DND-41 (cell line): Measurements from ENCODE around the gene NTMT1.

Experiments used
- ATAC-seq: fragments of 200-7000 bp; cut with Tn5 transposase; 3 replicates; pipeline ENCODE4 v1.9.1; 2021; ENCODE audit warnings: low read depth; ENCODE audit not compliant: insufficient read depth
- DNase-seq: peaks from one replicate; pipeline ENCODE4 v3.0.0-alpha.2; 2020
- H2AFZ ChIP-seq: 2 replicates; pipeline ENCODE4 v1.6.0; 2012; ENCODE audit warnings: low read depth, low read length
- H3K27ac ChIP-seq: 2 replicates; pipeline ENCODE4 v1.5.1; 2012; ENCODE audit warnings: low read length, inconsistent platforms
- H3K27me3 ChIP-seq: fragments of 200-600 bp; sonication (generic); 2 replicates; pipeline ENCODE4 v1.6.0; 2012; ENCODE audit warnings: low read length, mild to moderate bottlenecking, inconsistent platforms; ENCODE audit not compliant: insufficient read depth, poor library complexity
- H3K36me3 ChIP-seq: 2 replicates; pipeline ENCODE4 v1.5.1; 2012; ENCODE audit warnings: low read length, inconsistent platforms; ENCODE audit not compliant: insufficient read depth
- H3K4me1 ChIP-seq: 2 replicates; pipeline ENCODE4 v1.5.1; 2012; ENCODE audit warnings: mild to moderate bottlenecking, low read length; ENCODE audit not compliant: insufficient read depth
- H3K4me2 ChIP-seq: 2 replicates; pipeline ENCODE4 v1.6.0; 2012; ENCODE audit warnings: mild to moderate bottlenecking, moderate library complexity, low read length, inconsistent platforms; ENCODE audit not compliant: insufficient read depth
- H3K4me3 ChIP-seq, 2 experiments: fragments of 200-600 bp in 1 of 2; shearing (Covaris generic) in 1 of 2; 2 replicates each; pipeline ENCODE4 v1.5.1; 2012 to 2016; ENCODE audit warnings: inconsistent platforms in 2 of 2, low read length in 2 of 2, mild to moderate bottlenecking in 2 of 2, low read depth in 1 of 2, moderate library complexity in 1 of 2
- H3K79me2 ChIP-seq: 2 replicates; pipeline ENCODE4 v1.6.0; 2012; ENCODE audit warnings: low read length, inconsistent platforms; ENCODE audit not compliant: insufficient read depth
- H3K9ac ChIP-seq: 2 replicates; pipeline ENCODE4 v1.6.0; 2012; ENCODE audit warnings: low read depth, mild to moderate bottlenecking, inconsistent platforms, low read length, moderate library complexity
- H3K9me3 ChIP-seq: 2 replicates; pipeline ENCODE4 v1.5.1; 2012; ENCODE audit warnings: low read length, moderate library complexity, mild to moderate bottlenecking, inconsistent platforms; ENCODE audit not compliant: insufficient read depth, severe bottlenecking
- H4K20me1 ChIP-seq: 2 replicates; pipeline ENCODE4 v1.6.0; 2012; ENCODE audit warnings: low read length; ENCODE audit not compliant: insufficient read depth
- CTCF ChIP-seq: IDR thresholded peaks from 2 replicates; pipeline ENCODE4 v1.5.1; 2012; ENCODE audit warnings: borderline replicate concordance, low read length, moderate library complexity, mild to moderate bottlenecking; ENCODE audit not compliant: poor library complexity, severe bottlenecking; ENCODE audit errors: extremely low read depth
- EZH2 ChIP-seq: IDR thresholded peaks from 3 replicates; pipeline ENCODE4 v1.6.1; 2012; ENCODE audit warnings: borderline replicate concordance, low read depth, mild to moderate bottlenecking, moderate library complexity, low read length, inconsistent platforms; ENCODE audit not compliant: severe bottlenecking

The NTMT1 gene

GRCh38 chr9:129606161-129607026, 19.6 kb upstream of the NTMT1 start:
- H3K4me2 ChIP-seq = no peak overlapping the region
- DNase-seq (no peak), ATAC-seq (no peak)
- no peaks in the 10 kb centered on the region for H3K36me3 ChIP-seq
- H4K20me1 ChIP-seq = no peaks in the 10 kb centered on the region
- no peaks in the 10 kb centered on the region for H3K79me2 ChIP-seq
- no peaks in the 10 kb centered on the region for H3K27me3 ChIP-seq
- H3K4me1 ChIP-seq = peaks cover 19% of the 10 kb centered on the region
- no peaks in the 10 kb centered on the region for H3K9me3 ChIP-seq
- TF ChIP-seq CTCF = no peak
- no peak for TF ChIP-seq EZH2
- no peak overlapping the region for H2AFZ ChIP-seq
- H3K27ac ChIP-seq = no peak overlapping the region
- H3K4me3 ChIP-seq = no peak overlapping the region
- no peak overlapping the region for H3K9ac ChIP-seq

GRCh38 chr9:129607027-129607387, 19.0 kb upstream of the NTMT1 start:
- peaks cover 20% of the 10 kb centered on the region for H3K4me1 ChIP-seq
- DNase-seq = no peak
- H3K36me3 ChIP-seq = no peaks in the 10 kb centered on the region
- ATAC-seq = no peak
- H3K9me3 ChIP-seq = no peaks in the 10 kb centered on the region
- no peak overlapping the region for H3K9ac ChIP-seq
- H3K4me2 ChIP-seq = no peak overlapping the region
- H4K20me1 ChIP-seq = no peaks in the 10 kb centered on the region
- no peak overlapping the region for H2AFZ ChIP-seq
- H3K27ac ChIP-seq = no peak overlapping the region
- no peaks in the 10 kb centered on the region for H3K27me3 ChIP-seq
- H3K4me3 ChIP-seq = no peak overlapping the region
- no peaks in the 10 kb centered on the region for H3K79me2 ChIP-seq
- TF ChIP-seq CTCF = no peak
- TF ChIP-seq EZH2 = no peak

- H3K9me3 ChIP-seq = no peaks in the 10 kb centered on the region
- H4K20me1 ChIP-seq = no peaks in the 10 kb centered on the region
- no peak for TF ChIP-seq EZH2
- TF ChIP-seq CTCF = no peak
- no peak for DNase-seq
- H3K9ac ChIP-seq = no peak overlapping the region
- H3K36me3 ChIP-seq = no peaks in the 10 kb centered on the region
- peaks cover 20% of the 10 kb centered on the region for H3K4me1 ChIP-seq
- ATAC-seq = no peak
- H3K27me3 ChIP-seq = no peaks in the 10 kb centered on the region
- no peak overlapping the region for H3K4me3 ChIP-seq
- H3K4me2 ChIP-seq = no peak overlapping the region
- H2AFZ ChIP-seq = no peak overlapping the region
- no peak overlapping the region for H3K27ac ChIP-seq
- H3K79me2 ChIP-seq = no peaks in the 10 kb centered on the region
These were observed 17.1 kb upstream of the NTMT1 start for GRCh38 chr9:129608561-129609481.
